Brain microvascular endothelial cell (primary cell): ENCODE results near the gene ZNF865.

Source experiments
- DNase-seq: peaks from one replicate; pipeline ENCODE4 v3.0.0-alpha.2; 2020
- H3K27ac ChIP-seq: fragments of 250-450 bp; sonication (Bioruptor Pico); 2 replicates; pipeline ENCODE4 v1.5.1; 2020; ENCODE audit warnings: mild to moderate bottlenecking, moderate library complexity
- H3K27me3 ChIP-seq: fragments of 250-450 bp; sonication (Bioruptor Pico); replicated peaks from 2 replicates; pipeline ENCODE4 v1.5.1; 2020; ENCODE audit warnings: mild to moderate bottlenecking
- H3K36me3 ChIP-seq: fragments of 250-450 bp; sonication (Bioruptor Pico); replicated peaks from 2 replicates; pipeline ENCODE4 v1.5.1; 2020; ENCODE audit warnings: mild to moderate bottlenecking
- H3K4me3 ChIP-seq: 2 replicates; pipeline ENCODE4 v1.5.1; 2011; ENCODE audit warnings: low read depth, mild to moderate bottlenecking, control low read depth, low read length, moderate library complexity
- CTCF ChIP-seq: IDR thresholded peaks from 2 replicates; pipeline ENCODE4 v1.5.1; 2011; ENCODE audit warnings: low read depth, mild to moderate bottlenecking, moderate library complexity, low read length, control low read depth, inconsistent platforms; ENCODE audit errors: missing control alignments
- in situ Hi-C: cut with HindIII; loops from 2 replicates; pipeline ENCODE4 v1.10.0; 2017; ENCODE audit warnings: low sequenced_read_pairs, low pct_ligation_motif_present

ZNF865 gene

GRCh38 chr19:55617426-55617825, 12.0 kb downstream of the ZNF865 start:
- Histone ChIP-seq H3K27ac (no peak overlapping the region), H3K27me3 (no peaks in the 10 kb centered on the region), H3K36me3 (peaks cover 35% of the 10 kb centered on the region), H3K4me3 (no peak overlapping the region)
- in situ Hi-C loops, result loop anchor here (25.0 kb wide), 1 partner anchor 230 kb away; the partner anchor contains the start of genes RPL28, TMEM190 and TMEM238
- DNase-seq, result no peak
- no peak for TF ChIP-seq CTCF

DNA sequence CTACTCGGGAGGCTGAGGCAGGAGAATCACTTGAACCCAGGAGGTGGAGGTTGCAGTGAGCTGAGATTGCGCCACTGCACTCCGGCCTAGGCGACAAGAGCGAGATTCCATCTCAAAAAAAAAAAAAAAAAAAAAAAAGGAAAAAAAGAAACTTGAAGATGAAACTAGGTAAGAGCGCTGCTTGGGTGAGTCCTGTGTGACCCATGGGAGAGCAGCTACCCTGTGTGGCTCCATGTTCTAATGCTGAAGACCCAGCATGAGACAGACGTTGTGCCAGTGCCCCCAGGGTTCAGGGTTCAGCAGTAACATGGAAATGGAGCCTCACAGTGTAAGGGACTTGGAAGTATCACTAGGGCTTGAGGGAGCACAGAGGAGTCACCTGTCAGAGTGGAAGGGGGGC, 13.0 kb downstream of the ZNF865 start:
- H3K4me3 ChIP-seq, result no peak overlapping the region
- H3K27ac ChIP-seq, result no peak overlapping the region
- DNase-seq, result no peak
- in situ Hi-C loops, result loop anchor here (25.0 kb wide), 1 partner anchor 231 kb away; the partner anchor contains the start of genes RPL28, TMEM190 and TMEM238
- no peak for TF ChIP-seq CTCF
- H3K36me3 ChIP-seq, result peaks cover 35% of the 10 kb centered on the region
- no peaks in the 10 kb centered on the region for H3K27me3 ChIP-seq

DNA sequence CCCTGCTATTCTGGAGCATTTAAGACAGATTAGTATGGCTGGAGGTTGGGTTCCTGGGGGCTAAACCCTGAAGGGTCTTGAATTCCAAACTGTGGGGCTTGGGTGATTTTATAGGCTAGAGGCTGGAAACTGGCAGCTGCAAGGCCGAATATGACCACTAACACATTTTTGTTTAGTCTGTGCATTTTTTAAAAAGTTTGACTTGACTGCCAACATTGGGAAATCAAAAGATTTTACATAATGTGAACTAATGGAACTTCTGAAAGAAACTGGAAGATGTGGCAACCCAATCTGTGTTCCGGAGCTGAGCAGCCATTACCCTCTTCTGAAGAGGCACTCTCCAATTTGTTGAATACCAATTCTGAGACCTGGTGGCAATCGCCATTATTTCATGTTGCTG, 13.8 kb downstream of the ZNF865 start:
- DNase-seq, result no peak
- Histone ChIP-seq H3K27ac (no peak overlapping the region), H3K36me3 (peaks cover 35% of the 10 kb centered on the region), H3K27me3 (no peaks in the 10 kb centered on the region), H3K4me3 (no peak overlapping the region)
- TF ChIP-seq CTCF, result no peak
- in situ Hi-C loops, result loop anchor here (25.0 kb wide), 1 partner anchor 232 kb away; the partner anchor contains the start of genes RPL28, TMEM190 and TMEM238

DNA sequence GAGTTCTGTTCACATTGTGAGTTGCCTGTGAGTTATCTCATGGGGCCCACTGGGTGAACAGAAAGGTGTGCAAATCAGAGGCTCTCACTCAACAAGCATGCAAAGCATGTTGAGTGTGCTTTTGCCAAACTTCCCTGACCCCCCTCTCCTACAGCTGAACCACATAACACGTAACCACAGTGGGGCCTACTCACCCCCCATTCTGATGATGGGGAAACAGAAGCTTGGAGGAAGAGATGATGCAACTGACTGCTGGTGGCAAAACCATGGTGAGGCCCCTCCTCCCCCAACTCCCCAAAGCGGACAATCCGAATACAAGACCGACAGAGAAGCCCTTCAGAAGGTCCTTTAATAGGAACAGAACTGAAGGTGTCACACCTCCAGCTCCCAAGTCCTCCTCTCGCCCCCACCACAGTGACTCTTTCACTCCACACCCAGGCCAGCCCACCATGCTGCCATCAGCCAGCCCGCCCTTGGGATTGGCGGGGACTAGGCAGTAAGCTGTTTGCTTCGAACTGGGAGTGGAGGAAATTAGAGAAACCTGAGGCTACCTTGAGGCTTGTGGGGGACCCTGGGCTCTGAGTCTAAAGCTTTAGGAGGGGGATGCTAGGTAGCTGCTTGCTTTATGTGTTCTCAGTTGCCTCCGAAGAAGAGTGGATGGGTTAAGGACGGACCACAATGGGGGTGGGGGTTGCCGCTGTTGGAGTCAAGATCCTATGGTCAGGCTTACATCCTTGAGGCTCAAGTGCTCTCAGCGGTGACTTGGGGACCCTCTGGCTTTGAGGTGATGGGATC, 15.2 kb downstream of the ZNF865 start:
- in situ Hi-C loops, result loop anchor here (25.0 kb wide), 1 partner anchor 233 kb away; the partner anchor contains the start of genes RPL28, TMEM190 and TMEM238
- no peak for DNase-seq
- TF ChIP-seq CTCF, result no peak
- Histone ChIP-seq H3K36me3 (peaks cover 25% of the 10 kb centered on the region), H3K27ac (no peak overlapping the region), H3K27me3 (no peaks in the 10 kb centered on the region), H3K4me3 (no peak overlapping the region)

- Histone ChIP-seq H3K36me3 (peaks cover 20% of the 10 kb centered on the region), H3K27ac (no peak overlapping the region), H3K4me3 (no peak overlapping the region), H3K27me3 (no peaks in the 10 kb centered on the region)
- in situ Hi-C loops, result loop anchor here (25.0 kb wide), 1 partner anchor 234 kb away; the partner anchor contains the start of genes RPL28, TMEM190 and TMEM238
- no peak for DNase-seq
- TF ChIP-seq CTCF, result no peak
Measured at GRCh38 chr19:55621205-55621672, 15.8 kb downstream of the ZNF865 start.
